ENCODE results near the gene CIAO3. TPM values are rescaled to one million over a fixed set of nuclear protein-coding genes. Genes with fewer than 3 reads are reported as not detected.
"Not testable (repeated sequence)": the region's sequence is repeated elsewhere in the genome, so short reads cannot be mapped to it uniquely, and the experiment has no call there.

Gene CIAO3
- total RNA-seq, 4 donors from 2014 or later, result 35.2 to 110 (median 52.0) TPM

- Histone ChIP-seq H3K27me3 (peaks cover 57% of the 10 kb centered on the region), H3K27ac (no peak overlapping the region), H3K4me1 (peaks cover 69% of the 10 kb centered on the region)
Measured at GRCh38 chr16:692356-693108, 48.3 kb downstream of the CIAO3 start.

GRCh38 chr16:691242-691641 is 49.6 kb downstream of the CIAO3 start:
- H3K9me3 ChIP-seq; H3K4me3 ChIP-seq; H3K27ac ChIP-seq; DNase-seq (ENCODE audit: low spot score in 2 of 2): not testable (repeated sequence)
- Histone ChIP-seq H3K36me3 (peaks cover 16% of the 10 kb centered on the region), H3K27me3 (peaks cover 44% of the 10 kb centered on the region), H3K4me1 (peaks cover 68% of the 10 kb centered on the region)
- WGBS, result 67% methylated on average over 16 of the region's 16 CpGs

More at GRCh38 chr16:692356-693108, 48.3 kb downstream of the CIAO3 start:
- H3K4me3 ChIP-seq, result no peak overlapping the region
- peaks cover 6% of the 10 kb centered on the region for H3K36me3 ChIP-seq
- no peaks in the 10 kb centered on the region for H3K9me3 ChIP-seq
- TF ChIP-seq POLR2AphosphoS5 (IDR thresholded peaks at IDR 0.05), result no peak
- TF ChIP-seq POLR2A (IDR thresholded peaks at IDR 0.05), result no peak
- no peak for TF ChIP-seq EP300 (IDR thresholded peaks at IDR 0.05)
- TF ChIP-seq CTCF (IDR thresholded peaks at IDR 0.05), result no peak
- WGBS, result 51% methylated on average over 10 of the region's 10 CpGs
- DNase-seq (ENCODE audit: low spot score in 2 of 2), result no peak

GRCh38 chr16:689175-689897 is 51.5 kb downstream of the CIAO3 start:
- 87% methylated on average over 3 of the region's 26 CpGs for WGBS

GRCh38 chr16:687499-687898 is 53.3 kb downstream of the CIAO3 start:
- 86% methylated on average over 19 of the region's 19 CpGs for WGBS
- Histone ChIP-seq H3K9me3 (no peaks in the 10 kb centered on the region), H3K36me3 (peaks cover 23% of the 10 kb centered on the region), H3K4me3 (no peak overlapping the region), H3K27me3 (peaks cover 8% of the 10 kb centered on the region), H3K4me1 (peaks cover 70% of the 10 kb centered on the region), H3K27ac (no peak overlapping the region)
- no peak for TF ChIP-seq EP300 (IDR thresholded peaks at IDR 0.05)
- TF ChIP-seq CTCF (IDR thresholded peaks at IDR 0.05), result no peak
- TF ChIP-seq POLR2A (IDR thresholded peaks at IDR 0.05), result no peak
- TF ChIP-seq POLR2AphosphoS5 (IDR thresholded peaks at IDR 0.05), result no peak
- DNase-seq (ENCODE audit: low spot score in 2 of 2), result no peak

More at GRCh38 chr16:689175-689897, 51.5 kb downstream of the CIAO3 start:
- DNase-seq (ENCODE audit: low spot score in 2 of 2), result no peak
- H3K4me1 ChIP-seq, result peaks cover 68% of the 10 kb centered on the region
- H3K27ac ChIP-seq, result peak overlapping the region; percentile 92
- peaks cover 25% of the 10 kb centered on the region for H3K27me3 ChIP-seq
- H3K9me3 ChIP-seq, result no peaks in the 10 kb centered on the region
- H3K4me3 ChIP-seq, result peak overlapping the region; percentile 98
- H3K36me3 ChIP-seq, result peaks cover 16% of the 10 kb centered on the region
- no peak for TF ChIP-seq EP300 (IDR thresholded peaks at IDR 0.05)
- no peak for TF ChIP-seq CTCF (IDR thresholded peaks at IDR 0.05)
- TF ChIP-seq POLR2AphosphoS5 (IDR thresholded peaks at IDR 0.05), result no peak
- TF ChIP-seq POLR2A (IDR thresholded peaks at IDR 0.05), result no peak

- no CpG with 5 or more reads among the region's 51 CpGs for WGBS
- Histone ChIP-seq H3K4me1 (peaks cover 70% of the 10 kb centered on the region), H3K36me3 (peaks cover 31% of the 10 kb centered on the region), H3K27ac (no peak overlapping the region), H3K4me3 (no peak overlapping the region), H3K27me3 (no peaks in the 10 kb centered on the region), H3K9me3 (no peaks in the 10 kb centered on the region)
- DNase-seq (ENCODE audit: low spot score in 2 of 2), result no peak
- TF ChIP-seq POLR2AphosphoS5 (IDR thresholded peaks at IDR 0.05) (no peak), EP300 (IDR thresholded peaks at IDR 0.05) (no peak), POLR2A (IDR thresholded peaks at IDR 0.05) (no peak), CTCF (IDR thresholded peaks at IDR 0.05) (no peak)
Measured at GRCh38 chr16:686459-687260, 54.1 kb downstream of the CIAO3 start.

Data from suprapubic skin (tissue), 4 donors.